IPS-NIHi7 (cell line): ENCODE results near the gene ULBP2.
"Not testable (repeated sequence)": the region's sequence is repeated elsewhere in the genome, so short reads cannot be mapped to it uniquely, and the experiment has no call there.

Experiments
- DNase-seq: peaks from one replicate; pipeline ENCODE4 v3.0.0; 2012; ENCODE audit warnings: mixed read lengths; ENCODE audit errors: extremely low spot score

Gene ULBP2

DNA sequence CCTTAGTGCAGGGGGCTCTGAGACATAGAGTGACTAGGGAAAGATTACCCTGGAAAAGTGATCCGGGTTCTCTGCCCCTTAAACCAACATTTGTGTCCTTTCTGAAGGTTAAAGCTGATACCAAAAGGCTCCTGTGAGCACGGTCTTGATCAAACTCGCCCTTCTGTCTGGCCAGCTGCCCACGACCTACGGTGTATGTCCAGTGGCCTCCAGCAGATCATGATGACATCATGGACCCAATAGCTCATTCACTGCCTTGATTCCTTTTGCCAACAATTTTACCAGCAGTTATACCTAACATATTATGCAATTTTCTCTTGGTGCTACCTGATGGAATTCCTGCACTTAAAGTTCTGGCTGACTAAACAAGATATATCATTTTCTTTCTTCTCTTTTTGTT, 6.8 kb downstream of the ULBP2 start:
- DNase-seq = no peak

DNA sequence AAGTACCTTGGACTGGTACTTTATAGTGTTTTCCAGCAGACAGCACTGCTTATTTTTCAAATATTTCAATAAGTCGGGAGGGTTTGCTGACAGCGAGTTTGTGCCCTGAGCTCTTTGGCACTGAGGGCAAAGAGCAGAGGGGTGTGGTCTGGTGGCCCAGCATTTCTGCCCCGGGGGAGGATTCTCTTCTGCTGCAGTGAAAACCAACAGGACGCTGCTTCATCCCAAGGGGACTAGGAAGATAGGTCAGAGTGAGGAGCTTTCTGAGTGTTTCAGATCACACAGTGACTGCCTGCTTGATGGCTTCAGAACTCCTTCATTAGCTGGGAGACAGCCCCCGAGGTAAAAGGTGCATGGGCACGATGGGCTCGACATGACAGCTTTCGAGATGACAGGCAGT, 8.6 kb downstream of the ULBP2 start:
- DNase-seq = no peak

DNA sequence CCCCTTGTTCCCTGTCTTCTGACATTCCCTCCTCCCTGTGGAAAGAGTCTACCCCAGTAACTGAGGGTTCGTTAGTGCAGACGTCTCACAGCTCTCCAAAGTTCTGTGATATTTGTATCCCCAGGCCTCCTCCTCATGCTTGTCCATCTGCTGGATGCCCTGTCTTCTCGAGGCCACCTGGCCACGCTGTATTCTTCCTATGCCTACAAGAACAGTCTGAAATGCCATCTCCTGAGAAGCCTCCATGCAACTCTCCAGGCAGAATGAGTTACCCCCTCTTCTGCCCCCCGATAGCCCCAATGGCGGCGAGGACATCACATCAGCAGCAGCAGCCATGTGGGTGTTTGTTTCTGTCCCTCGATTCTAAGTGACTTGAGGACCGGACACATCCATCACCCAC, 9.3 kb downstream of the ULBP2 start:
- no peak for DNase-seq

DNA sequence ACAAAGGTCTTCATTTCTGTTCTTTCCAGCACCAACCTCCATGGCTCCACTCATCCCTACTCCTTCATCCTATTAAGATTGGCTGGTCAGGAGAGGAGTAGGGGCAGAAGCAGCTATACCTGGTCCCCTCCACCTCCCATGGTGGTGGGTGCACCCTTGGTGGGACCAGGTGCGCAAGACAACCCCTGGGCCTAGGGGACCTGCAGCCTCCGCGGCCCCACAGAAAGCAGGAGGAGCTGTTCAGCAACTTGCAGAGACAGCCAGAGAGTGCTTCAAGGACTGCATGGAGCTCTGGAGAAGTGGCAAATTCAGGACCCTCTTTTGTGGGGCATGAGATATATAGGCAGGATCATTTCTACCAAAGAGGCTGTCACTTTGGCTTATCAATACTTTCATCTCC, 9.8 kb downstream of the ULBP2 start:
- DNase-seq = no peak

DNA sequence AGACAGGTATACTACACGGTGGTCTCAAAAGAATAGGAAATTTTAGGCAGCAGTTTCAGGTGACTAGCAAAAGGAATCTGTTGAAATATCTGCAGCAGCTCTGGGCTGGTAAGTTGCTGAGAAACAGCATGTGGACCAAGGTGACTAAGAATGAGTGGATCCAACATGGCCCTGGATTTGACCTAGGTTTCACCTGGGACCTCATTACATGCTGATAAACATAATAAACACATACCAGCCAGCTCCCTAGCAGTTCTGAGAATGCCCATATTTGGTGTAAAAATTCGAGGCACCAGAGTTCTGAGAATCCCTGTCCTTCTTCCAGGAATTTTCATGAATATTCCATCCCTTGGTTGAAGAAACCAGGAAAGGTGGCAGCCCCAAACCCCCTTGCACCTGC, 11.6 kb downstream of the ULBP2 start:
- not testable (repeated sequence) for DNase-seq

DNA sequence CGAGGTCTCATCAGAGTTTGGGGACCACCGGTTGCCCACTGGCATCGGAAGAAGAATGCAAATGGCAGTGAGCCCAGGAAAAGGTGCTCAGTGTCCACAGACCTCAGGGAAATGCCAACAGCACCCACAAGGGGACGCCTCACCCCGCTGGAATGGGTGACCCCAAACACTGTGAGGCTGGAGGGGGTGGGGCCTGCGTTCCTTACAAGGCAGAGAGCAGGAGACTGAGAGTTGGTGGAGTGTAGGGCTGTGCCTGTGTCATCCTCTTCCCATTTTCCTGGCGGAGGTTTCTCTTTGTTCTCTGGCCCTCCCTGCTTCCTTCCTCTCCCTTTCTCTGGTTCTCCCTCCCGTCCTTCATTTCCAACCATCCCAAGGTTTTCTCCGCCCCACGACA, 12.1 kb downstream of the ULBP2 start:
- not testable (repeated sequence) for DNase-seq

DNA sequence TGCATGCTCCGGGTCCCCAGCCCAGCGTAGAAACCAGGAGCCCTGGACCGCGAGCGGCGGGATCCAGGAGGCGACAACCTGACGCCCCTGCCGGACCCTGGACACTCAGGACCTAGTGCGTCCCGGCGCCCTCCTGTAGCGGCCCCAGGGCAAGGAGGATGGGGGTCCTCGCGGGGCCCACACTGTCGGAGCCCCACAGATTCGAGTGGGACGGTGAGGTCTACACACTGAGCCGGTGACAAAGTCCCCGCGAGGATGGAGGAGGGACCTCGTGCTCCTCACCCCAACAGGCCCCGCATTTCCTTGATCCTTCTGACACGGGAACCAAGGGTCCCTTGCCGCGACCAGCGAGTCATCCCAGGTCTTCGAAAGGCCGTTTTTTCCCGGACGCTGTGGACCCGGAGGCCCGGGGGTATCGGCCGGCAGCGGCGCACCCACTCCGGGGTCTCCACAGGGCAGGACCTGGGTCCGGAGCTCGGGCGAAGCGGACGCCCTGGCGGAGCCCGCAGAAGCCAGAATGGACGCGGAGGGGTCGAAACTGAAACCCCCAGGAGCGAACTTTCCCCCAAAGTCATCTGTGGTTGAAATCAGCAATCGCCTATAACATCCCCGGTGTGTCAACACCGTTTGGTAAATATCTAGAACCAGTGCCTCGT, 12.6 kb downstream of the ULBP2 start:
- not testable (repeated sequence) for DNase-seq

DNA sequence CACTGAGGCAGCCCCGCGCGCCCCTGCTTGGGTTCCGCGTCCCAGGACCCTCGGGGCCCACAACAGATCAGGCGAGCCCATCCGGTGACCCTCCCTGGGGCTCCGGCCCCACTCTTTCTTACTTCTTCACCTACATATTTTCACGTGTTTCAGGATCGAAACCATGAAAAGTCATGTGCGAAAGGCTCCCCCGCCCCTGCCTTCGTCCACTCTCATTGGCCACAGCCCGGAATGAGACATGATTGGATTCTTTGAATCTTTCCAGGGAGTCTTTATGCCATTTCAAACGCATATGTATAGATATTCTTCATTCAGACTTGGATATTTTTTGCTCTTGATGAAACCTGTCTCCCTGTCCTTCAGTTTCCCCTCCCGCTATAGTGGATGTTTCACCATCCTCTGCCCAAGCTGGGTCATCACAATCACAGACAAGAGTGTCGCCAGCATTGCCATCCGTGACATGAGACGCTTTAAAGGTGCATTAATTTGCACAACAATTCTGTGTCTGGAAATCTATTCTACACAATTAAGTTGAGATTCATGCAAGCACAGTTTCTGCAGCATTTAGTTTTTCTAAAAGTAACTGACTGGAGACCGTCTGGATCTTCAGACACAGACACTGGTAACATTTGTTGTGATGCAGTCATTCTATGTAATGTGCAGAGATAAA, 13.3 kb downstream of the ULBP2 start:
- not testable (repeated sequence) for DNase-seq

DNA sequence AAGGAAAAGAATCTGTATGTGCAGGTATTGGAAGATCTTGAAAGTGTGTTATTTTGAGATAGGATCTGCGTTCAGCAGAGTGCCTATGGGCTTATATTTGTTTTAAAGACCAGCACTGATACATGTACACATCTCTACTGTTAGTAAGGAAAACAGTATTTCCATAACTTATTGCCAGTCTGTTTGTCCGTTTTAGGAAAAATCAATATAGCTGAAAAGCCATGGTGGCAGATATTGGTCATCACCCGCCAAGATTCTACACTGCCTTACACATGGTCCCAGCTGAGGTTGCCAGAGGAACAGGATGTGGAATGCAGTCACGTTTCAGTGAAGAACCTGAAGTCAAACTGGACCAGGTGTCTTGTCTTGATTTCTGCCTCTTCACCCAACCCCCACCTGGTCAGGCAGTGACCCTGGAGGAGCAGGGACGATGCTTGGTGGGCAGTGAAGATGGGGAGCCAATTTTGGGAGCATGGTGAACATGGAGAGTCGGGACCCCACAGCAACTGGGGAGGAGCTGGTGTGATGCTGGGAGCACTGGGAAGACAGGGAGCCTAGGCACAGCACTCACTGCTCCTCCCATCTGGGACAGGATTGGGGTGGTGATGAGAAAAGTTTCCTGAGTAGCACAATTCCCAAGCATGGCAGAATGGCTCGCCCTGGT, 14.0 kb downstream of the ULBP2 start:
- not testable (repeated sequence) for DNase-seq

DNA sequence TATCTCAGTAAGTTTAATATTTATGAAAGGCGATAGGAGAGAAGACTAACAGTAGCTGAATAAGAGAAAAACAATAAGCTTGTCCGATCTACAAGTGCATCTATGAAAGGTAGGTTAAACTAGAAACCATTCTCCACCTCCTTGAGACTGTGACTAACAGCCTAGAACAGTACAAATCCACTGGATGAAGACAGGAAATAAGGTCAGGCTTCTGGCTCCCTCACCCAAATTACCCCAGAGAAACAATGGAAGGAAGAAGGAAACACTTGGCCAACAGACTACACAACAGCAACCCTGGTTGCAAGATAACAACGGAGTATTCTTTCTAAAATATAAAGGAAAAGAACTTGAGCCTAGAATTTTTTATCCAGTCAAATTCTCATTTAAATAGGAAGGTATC, 16.3 kb downstream of the ULBP2 start:
- not testable (repeated sequence) for DNase-seq

DNA sequence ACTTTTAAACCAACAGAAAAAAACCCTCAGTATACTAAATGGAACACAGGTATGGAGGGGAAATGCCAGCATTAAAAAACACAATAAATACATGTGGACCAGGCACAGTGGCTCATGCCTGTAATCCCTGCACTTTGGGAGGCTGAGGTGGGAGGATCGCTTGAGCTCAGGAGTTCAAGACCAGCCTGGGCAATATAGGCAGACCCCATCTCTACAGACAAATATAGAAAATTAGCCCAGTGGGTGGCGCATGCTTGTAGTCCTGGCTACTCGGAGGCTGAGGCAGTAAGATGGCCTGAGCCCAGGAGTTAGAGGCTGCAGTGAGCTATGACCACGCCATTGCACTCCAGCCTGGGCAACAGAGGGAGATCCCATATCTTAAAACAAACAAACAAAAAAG, 18.0 kb downstream of the ULBP2 start:
- DNase-seq = not testable (repeated sequence)

DNA sequence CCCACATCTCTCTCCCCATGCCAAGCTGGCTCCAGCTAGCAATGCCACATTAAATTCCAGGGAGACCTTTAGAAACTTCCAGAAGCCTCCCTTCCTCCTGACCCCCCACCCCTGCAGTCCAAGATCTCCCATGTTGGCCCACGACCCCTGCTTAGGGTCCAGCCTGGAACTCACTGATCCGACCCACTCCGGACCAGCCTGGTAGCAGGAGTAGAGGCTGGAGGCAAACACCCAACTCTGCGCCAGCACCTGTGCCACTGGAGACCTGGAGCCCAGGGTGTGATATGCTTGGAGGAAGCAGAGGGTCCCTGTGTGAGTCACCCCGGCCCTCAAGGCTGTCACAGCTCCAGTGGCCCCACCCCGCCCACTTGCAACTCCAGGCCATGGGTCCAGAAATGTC, 18.7 kb downstream of the ULBP2 start:
- no peak for DNase-seq

DNA sequence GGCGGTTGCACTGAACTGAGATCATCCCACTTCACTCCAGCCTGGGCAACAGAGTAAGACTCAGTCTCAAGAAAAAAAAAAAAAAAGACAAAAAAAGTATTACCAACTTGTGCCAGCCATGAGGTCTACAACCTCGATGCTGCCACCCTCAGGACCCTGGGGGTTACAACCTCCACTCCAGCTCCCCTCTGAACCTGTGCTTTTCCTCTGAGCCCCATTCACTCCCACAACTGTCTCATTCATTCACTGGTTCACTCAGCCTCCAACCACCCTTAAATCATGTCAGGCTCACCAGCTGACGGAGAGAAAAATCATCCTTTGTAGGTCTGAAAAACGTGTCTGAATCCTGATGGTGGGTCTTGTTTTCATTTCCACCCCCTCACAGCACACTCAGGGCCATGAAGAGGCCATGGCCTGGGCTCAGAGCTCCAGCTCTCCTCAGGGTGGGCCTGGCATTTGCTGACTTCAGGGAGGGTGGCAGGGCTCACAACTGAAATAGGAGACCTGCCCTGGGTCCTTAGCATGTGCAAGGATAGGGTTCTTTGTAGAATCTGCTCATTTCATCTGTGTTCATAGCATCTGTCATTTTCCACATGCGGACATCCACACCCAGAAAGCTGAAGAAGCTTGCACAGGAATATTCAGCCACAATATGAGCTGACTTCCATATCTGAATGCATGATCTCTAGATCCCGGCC, 20.1 kb downstream of the ULBP2 start:
- peak; percentile 35 for DNase-seq

DNA sequence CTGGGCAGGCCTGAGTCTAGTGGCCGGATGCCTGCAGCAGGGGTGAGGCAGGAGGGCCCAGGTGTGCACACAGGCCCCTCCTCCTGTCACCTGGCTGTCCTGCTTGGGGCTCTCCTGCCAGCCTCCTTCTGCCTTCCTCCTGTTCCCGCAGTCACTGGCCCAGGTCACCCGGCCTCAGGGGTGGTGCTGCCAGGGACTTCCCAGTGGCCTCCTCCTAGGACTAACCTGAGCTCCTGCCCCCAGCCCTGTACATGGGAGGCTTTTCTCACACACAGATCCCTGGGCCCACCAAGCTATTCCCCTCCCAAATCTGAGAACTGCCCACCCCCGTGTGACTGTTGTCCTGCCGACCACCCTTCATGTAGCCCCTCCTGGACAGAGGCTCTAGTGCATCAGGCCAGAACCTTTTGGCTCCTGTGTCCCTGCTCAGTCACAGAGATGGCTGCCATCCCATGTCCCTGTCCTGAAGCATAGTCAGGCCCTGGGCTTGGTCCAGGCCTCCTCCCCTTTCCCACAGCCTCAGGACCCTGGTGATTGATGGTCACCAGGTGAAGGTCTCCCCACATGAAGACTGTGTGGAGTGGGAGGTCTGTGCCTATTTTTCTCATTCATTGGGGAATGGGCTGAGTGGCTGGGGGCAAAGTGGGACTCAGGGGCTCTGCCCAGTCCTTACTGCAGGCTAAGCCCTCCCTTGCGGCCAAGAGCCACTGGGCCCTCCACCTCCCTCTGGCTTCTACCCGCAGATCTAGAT, 20.8 kb downstream of the ULBP2 start:
- DNase-seq = no peak

DNA sequence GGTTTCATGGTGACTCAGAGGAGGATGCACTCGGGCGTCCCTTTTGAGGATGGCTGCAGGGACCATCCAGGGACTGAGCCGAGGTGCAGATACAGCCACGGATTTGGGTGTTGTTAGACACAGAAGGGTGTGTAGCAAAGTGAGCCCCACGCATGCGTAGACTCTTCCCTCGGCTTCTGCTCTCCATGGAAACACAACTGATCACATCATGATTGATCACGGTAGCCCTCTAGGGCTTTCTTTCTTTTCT, 21.3 kb downstream of the ULBP2 start:
- peak; percentile 43 for DNase-seq

DNA sequence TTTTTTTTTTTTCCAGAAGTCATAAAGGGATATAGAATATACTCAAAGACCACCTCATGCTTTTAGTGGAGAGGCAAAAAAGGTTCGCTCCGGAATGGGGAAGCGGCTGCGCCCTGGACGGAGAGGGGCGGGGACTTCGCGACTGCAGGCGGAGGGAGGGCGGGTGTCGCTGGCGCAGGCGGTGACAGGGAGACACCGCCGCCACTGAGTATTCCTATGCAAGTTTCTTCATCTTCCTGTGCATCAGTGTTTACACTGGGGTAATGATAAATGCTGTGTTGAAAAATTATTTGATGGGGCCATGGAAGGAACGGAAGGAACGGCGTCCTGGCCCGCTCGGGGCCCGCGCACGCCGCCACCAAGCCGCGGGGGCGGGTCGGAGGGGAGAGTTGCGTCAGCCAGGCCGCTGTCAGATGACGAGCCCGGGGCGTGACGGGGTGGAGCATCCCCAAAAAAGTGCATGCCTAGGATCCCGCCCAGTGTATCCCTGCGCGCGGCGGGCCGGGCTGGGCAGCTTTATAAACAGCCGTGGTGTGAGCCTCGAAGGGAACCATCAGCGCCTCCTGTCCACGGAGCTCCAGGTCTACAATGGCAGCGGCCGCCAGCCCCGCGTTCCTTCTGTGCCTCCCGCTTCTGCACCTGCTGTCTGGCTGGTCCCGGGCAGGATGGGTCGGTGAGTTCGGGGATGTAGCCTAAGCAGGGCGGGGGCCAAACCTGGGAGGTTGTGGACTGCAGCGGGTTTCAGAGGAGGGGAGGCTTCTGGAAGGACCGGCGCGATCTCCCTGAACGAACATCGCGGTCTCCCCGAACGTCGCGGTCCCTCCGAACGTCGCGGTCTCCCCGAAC, 21.9 kb downstream of the ULBP2 start, which contains the start of gene ULBP1:
ULBP1 (plus strand) TSS at position 482 of the 846 bp plus-strand sequence; CDS start at position 589, 107 bp downstream.
- peak; percentile 87 for DNase-seq

DNA sequence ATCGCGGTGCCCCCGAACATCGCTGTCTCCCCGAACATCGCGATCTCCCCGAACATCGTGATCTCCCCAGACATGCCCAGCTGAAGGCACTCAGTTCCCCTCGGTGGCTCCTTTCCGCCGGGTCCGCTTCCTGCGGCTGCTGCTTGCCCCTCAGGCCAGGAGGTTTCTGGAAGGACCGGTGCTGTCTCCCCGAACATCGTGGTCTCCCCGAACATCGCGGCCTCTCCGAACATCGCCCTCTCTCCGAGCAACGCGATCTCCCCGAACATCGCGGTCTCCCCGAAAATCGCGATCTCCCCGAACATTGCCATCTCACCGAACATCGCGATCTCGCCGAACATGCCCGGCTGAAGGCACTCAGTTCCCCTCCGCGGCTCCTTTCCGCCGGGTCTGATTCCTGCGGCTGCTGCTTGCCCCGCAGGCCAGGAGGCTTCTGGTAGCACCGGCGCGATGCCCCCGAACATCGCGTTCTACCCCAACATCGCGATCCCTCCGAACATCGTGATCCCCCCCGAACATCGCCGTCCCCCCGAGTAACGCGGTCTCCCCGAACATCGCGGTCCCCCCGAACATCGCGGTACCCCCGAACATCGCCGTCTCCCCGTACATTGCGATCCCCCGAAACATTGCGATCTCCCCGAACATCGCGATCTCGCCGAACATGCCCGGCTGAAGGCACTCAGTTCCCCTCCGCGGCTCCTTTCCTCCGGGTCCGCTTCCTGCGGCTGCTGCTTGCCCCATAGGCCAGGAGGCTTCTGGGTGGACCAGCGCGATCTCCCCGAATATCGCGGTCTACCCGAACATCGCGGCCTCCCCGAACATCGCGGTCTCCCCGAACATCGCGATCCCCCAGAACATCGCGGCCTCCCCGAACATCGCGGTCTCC, 22.7 kb downstream of the ULBP2 start:
- DNase-seq = peak; percentile 22

DNA sequence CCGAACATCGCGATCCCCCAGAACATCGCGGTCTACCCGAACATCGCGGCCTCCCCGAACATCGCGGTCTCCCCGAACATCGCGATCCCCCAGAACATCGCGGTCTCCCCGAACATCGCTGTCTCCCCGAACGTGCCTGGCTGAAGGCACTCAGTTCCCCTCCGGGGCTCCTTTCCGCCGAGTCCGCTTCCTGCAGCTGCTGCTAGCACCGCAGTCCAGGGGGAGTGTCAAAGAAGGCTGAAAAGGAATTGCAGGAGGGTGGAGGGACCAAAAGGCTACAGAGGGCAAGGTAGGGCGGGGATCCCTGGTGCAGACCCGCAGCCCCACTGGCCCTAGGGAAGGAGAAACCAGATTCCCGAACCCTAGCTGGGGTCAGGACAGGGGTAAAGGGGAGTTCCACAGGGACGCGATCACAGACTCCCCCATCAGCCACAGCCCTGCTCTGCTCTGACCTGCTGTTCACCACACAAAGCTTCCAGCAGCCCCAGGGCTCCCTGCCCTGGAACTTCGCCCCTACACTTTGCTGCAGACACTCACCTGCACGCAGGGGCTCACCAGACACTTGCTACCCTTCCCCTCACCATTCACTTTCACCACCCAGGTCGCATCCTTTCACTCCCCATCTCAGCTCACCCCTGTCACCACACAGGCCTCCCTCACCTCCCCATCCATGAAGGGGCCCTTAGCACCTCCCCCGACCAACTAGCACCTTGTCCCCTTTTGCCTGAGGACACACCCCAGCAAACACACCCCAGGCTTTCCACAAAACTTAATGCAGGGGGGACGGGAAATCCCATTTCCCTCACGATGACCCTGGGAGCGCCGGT, 23.6 kb downstream of the ULBP2 start:
- peak; percentile 45 for DNase-seq

DNA sequence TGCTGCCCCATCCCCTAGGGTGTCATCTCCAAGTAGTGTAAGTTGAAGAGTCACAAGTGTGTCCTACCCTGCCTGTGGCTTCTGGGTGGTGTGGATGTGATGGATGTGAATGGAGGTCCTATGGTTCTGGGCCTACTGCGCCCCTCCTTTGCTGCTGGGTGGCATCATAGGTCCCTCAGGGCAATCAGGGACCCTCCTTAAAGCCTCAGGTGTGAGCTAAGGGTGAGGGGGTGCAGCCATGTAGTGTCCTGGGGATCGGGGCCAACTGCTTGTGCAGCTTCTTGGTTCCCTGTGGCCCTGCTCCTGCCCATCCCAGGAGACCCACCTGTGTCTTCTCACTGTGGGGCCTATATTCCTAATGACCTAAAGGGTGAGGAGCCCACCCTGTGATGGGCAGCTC, 24.5 kb downstream of the ULBP2 start:
- not testable (repeated sequence) for DNase-seq
